CD4-positive, alpha-beta T cell treated with Interleukin-10 for 1 hour (primary cell): ENCODE measurements around the gene MMS19.

Experiments
- DNase-seq: peaks from one replicate; pipeline ENCODE4 v3.0.0-alpha.2; 2020

The MMS19 gene, protein sequence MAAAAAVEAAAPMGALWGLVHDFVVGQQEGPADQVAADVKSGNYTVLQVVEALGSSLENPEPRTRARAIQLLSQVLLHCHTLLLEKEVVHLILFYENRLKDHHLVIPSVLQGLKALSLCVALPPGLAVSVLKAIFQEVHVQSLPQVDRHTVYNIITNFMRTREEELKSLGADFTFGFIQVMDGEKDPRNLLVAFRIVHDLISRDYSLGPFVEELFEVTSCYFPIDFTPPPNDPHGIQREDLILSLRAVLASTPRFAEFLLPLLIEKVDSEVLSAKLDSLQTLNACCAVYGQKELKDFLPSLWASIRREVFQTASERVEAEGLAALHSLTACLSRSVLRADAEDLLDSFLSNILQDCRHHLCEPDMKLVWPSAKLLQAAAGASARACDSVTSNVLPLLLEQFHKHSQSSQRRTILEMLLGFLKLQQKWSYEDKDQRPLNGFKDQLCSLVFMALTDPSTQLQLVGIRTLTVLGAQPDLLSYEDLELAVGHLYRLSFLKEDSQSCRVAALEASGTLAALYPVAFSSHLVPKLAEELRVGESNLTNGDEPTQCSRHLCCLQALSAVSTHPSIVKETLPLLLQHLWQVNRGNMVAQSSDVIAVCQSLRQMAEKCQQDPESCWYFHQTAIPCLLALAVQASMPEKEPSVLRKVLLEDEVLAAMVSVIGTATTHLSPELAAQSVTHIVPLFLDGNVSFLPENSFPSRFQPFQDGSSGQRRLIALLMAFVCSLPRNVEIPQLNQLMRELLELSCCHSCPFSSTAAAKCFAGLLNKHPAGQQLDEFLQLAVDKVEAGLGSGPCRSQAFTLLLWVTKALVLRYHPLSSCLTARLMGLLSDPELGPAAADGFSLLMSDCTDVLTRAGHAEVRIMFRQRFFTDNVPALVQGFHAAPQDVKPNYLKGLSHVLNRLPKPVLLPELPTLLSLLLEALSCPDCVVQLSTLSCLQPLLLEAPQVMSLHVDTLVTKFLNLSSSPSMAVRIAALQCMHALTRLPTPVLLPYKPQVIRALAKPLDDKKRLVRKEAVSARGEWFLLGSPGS

DNA sequence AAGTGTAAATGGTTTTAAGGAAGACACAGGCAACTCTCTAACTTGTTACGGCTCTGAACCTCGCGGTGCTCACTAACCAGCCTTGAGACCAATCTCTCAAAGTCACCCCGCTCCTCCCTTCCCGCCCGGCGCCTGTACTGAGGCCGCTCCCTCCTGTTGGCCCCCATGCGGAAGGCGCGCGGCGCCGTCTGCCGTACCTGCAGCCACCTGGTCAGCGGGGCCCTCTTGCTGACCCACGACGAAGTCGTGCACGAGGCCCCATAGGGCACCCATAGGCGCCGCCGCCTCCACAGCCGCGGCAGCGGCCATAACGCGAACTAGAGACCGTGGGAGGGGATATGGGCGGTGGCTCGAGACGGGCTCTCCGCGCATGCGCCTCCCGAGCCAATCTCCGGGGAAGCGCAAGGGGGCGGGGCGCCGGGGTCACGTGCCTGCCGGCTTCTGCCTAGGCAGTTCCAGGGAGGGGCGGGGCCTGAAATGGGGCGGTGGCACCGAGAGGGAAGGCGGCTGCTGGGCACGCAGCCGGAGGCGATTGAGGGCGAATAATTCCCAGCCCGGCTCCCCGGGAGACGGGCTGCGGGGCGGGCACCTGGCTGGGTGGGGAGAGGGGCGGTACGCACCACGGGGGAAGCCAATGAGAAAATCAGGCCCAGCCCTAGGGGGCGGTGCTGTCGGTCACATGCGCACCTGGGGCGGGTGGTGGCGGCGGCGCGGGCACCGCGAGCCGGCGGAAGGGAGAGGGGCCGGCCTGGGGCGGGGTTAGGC lies at the start of gene MMS19:
Gene MMS19, minus strand, starts transcription at position 347 of the 765 bp plus-strand sequence. Its CDS starts 38 bp downstream, at position 309.
- DNase-seq, result peak; percentile 98

DNA sequence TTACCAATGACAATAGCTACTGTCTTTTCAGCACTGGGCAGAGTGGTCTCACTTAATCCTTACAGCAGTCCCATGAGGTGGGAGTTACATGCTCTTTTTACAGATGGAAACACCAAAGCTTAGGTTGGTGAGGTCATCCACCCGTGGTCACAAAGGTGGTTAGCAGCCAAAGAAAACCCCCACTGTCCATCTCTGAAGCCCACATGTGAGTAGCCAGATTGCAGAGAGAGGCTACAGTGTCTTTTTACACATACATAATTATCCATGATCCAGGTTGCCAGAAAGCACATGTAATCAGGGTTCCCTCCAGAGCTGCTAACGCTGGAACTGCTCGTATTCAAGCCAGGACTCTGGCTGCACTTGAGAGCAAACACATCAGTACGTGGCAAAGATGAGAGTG lies 49.7 kb upstream of the MMS19 start:
- DNase-seq, result no peak

DNA sequence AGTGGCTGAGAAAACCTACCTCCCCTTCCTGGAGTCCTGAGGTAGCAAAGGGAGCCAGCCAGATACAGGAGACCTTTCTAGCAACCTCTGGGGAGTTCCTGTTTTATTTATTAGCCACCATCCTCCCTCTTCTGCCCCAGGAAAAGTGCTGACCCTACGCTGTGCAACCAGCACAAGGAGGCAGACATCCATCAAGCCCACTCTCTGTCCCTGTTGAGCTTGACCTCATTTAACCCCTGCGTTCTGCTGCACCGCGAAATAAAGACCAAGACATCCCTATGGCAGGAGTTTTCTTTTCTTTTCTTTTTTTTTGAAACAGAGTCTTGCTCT lies 49.0 kb upstream of the MMS19 start:
- DNase-seq, result no peak

DNA sequence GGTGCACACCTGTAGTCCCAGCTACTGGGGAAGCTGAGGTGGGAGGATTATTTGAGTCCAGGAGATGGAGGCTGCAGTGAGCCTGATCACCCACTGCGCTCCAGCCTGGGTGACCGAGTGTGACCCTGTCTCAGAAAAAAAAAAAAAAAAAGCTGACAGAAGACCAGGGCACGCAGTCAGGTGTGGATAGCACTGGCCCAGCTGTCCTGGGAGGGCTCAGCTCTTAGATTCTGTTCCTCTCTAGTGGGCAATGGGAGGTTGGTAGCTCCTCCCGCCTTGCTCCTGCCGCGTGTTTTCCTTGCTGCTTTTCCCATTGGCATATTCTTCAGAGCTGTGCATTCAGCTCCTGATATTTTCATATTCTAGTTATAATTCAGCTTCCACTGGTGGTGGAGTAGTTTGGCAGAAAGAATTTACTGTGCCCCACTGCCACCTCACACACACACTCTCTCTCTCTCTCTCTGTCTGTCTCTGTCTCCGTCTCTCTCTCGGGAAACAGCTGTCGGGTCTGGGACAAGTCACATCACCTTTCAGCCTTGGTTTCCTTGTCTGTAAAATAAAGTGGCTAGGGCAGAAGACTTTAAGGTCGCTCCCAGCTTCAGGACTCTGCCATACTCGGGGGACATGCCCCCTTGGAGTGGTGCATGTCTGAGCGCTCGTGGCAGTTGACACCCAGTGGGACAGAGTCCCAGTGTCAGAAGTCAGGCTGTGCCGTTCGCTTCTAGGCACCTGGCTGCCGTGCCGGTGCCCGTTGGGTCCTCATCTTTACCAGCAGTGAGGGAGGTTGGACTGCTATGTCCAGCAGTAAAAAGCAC lies 48.4 kb upstream of the MMS19 start:
- no peak for DNase-seq

DNA sequence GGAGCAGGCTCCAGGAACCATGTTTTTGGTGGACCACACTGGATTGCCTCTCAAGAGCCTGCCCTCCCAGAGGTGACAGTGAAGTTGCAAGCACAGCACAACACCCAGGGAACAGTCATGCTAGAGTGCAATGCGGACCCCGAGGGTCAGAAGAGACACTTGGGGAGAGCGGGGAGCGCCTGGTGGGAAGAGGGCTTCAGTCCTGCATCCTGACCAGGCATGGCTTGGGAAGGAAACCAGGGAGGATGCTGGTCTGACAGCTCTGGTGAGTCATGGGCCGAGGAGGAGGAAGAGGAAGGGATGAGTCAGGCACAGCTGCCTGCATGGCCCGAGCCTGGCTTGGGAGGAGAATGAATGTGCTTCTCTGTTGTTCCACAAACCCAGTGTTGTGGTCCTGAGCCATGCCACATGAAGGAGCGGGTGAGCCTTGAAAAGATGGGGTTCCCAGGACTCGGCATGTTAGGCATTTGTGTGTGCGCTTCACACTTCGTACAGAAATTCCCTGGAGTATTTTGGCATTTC lies 44.9 kb upstream of the MMS19 start:
- no peak for DNase-seq

DNA sequence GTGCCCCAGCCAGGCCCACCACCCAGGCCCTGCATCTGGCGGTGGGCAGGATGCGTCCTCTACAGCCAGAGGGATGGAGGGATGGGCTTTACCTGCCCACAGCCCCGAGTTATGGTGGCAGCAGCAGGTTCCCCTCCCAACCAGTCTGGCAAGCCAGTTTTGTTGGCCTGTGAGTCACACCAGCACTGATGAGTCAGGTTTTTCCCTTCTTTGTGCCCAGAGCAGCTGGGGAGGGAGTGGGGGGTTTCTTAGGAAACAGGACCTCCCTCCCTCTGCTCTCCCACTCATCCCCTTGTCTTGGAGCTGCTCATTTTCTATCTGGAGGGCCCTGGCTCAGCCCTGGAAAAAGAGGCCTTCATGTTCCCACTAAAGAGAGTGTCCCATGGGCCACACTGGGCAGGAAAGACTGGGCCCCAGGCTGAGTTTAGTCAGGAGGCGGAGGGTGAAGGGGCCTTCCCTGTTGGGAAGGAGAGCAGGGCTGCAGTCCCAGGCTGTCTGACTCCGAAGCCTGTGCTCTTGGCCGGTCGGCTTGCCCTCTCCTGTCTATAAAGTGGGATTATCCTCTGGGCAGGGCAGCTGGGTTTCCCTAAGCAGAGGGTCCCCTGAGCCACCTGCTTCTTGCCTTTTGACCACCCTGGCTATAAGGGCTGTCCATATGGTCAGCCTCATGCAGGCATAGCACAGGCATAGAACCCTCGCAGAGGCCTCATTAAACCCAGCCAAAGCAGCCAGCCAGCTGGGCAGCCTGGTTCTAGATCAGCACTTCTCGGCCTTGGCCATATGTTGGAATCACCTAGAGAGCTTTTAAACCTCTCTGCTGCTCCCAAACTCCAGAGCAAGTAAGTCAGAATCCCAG lies 44.2 kb upstream of the MMS19 start:
- DNase-seq, result no peak

DNA sequence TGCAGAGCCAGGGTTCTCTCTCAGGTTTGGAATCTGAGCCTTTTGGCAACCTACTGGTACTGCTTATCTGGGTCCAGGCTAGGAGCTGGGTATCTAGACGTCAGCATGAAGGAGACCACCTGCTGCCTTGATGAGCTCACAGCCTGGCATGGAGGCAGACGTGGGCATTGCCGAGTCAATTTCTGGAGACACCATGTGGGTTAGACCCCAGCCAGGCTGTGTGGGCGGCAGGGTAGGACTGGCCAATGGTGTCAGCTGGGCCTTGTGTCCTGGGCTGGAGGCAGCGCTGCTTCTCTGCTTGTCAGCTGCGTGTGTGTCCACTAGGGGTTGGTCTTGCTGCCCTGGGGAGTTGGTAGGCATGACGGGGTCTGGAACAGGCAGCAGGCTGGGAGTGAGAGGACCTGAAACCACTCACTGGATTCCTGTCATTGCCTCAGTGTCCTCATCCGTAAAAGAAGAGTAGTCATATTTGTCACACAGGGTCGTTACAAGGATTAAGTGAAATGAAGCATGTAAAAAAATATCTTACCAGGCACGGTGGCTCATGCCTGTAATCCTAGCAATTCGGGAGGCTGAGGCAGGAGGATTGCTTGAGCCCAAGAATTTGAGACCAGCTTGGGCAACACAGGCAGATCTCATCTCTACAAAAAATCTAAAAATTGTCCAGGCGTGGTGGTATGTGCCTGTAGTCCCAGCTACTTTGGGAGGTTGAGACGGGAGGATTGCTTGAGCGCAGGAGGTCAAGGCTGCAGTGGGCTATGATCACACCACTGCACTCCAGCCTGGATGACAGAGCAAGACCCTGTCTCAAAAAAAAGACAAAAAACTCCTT lies 42.7 kb upstream of the MMS19 start:
- no peak for DNase-seq

DNA sequence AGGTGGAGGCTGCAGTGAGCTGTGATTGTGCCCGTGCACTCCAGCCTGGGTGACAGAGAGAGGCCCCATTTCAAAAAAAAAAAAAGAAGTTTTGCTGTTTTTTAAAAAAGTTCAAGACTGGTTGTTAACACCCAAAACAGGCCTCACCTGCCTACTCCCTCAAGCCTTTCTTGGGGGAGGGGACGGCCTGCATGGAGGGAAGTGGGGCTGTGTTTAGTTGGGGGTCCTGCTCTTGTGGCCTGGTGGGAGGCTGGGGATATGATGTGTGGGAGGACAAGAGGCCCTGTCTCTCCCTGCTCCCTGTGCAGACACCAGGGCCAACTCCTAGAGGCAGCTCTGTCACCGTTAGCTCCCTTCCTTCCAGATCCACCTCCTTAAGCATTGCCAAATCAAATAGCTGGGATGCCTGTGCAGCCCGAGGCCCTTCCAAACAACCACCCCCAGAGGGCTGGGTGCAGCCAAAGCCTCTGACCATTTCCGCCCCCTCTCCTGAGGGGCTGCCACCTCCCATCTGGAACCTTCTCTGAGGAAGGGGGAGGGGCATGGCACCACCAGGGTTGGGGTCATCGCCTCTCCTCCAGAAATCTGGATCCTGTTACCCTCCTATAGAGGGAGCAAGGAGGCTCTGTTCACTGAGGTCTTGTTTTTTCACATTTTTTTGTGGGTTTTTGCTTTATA lies 41.4 kb upstream of the MMS19 start:
- no peak for DNase-seq

DNA sequence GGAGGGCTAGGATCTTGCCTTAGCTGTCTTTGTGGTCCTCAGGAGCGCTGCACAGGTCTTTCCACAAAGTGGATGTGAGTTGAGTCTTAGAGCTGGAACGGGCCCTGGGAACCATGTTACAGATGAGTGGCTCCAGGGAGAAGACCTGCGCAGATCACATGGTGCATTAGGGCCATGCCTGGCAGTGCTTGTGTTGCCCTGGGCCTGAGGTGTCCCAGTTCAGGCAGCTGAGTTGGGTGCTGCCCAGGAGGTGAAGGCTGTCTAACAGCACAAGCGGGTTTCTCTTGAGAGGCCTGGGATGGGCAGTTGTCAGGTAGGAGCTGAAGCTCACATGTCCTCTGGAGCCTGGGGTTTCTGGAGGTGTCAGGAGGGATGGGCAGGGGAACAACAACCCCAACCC lies 40.6 kb upstream of the MMS19 start:
- no peak for DNase-seq

DNA sequence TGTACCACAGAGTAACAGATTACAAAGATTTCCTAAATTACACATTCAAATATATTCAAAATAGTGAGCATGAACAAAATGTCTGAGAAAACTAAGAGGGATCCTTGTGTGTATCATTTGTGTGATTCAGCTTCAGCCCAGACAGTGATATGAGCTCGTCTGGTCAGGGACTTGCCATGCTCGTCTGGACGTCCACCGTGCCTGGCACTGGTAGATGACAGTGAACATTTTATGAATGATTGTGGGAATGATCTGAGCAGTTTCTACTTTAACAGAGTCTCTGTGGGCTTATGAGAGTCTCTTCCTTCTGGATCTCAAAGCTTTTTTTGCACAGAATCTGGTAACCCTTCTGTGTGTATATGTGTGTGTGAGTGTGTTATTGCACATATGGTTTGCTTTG lies 40.2 kb upstream of the MMS19 start:
- no peak for DNase-seq

DNA sequence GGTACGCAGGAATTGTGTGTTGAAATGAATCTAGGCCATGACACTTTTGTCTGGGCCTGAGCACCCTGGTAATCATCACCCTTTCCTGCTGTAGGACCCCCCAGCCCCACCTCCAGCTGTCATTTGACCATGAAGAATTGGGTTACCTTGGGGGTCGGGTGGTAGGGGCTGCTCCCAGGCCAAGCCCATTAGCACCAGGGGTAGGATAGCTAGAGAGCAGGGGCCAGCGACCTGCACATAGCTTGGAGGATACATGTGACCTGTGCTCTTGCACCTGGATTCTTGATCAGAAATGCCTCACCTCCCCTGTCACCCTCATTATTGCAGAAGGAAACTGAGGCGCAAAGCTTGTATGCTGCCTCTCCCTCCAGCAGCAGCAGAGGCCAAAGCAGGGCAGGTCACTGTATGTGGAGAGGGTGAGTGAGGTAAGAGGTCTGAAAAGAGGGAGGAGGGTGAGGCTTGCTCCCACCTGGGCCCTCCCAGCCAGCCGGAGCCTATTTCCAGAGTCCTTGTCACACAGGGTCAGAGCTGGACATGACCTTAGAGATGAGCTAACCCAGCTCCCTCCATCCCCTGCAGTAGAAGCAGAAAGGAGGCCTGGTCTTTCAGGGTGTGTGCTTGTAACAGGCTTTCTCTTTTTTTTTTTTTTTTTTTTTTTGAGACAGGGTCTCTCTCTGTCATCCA lies 39.1 kb upstream of the MMS19 start:
- DNase-seq, result no peak

DNA sequence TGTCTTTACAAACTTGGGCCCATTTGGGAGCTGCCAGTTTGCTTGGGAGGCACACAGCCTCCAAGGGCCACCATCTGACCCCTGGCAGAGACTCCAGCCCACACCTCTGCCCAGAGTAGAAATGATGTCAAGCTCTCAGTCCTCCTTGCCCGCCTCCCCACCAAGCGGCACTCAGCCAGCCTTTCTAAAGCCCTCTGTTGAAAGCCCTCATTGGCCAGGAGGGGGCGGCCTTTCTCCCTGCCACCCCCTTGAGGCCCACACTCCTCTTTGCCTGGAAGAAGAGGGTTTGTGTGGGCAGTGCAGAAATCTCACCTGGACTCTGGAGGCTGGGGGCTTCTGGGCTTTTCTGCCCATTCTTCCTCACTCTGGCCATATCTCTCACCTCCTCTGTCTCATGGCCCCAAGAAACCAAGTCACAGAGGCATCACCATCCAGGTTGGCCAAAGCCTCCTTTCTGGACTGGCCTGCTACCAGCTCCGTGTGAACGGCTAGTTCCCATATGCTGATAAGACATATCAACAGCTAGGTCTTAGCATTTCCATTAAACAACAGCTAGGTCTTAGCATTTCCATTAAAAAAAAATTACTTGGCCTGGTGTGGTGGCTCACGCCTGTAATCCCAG lies 36.6 kb upstream of the MMS19 start:
- DNase-seq, result peak; percentile 4

DNA sequence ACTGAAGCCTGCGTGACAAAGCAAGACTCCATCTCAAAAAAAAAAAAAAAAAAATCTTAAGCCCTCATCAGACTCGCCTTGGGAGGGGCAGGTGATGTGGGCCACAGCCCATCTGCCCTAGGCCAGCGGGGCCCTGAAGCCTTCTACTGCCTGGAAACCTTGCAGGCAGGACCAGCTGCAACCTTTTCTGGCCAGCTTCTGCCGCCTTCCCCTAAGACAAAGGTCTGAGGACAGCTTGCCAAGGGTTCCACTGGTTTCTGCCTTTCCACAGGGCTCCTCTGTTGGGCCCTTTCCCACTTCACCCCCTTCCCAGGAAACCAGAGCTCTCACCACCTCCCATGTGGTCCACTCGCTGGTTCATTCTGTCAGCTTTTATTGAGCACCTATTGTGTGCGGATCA lies 35.7 kb upstream of the MMS19 start:
- DNase-seq, result no peak

DNA sequence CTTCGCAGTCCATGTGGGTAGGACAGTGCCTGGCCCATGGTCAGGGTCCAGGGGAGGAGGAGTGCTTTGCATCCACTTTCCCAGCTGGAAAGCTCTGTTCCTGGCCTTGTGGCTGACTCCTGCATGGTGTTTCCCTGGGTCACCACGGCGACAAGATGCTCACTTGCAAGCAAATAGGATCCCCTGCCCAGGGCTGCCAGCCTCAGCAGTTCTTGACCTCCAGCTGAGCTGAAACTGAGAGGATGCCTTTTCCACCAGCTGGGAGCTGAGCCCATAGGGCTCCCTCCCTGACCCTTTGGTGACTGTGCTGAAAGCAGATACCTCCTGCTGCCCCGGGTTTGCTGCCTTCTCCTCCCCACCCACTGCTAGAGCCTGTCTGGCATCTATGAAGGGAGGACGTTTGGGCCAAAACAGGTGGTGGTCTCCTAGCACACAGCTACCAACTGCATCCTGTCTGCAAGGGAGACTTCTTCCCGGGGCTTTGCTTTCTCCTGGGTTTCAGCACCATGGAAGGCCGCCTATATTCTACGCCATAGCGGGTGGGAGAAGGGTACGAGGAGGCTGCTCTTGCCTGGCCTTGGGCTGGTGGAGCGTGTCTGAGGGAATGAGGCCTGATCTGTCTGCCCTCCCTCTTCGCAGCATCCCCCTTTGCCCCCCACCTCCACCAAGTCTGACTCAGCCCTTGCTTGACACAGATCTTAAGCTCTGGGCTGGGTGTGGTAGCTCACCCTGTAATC lies 34.9 kb upstream of the MMS19 start:
- no peak for DNase-seq

DNA sequence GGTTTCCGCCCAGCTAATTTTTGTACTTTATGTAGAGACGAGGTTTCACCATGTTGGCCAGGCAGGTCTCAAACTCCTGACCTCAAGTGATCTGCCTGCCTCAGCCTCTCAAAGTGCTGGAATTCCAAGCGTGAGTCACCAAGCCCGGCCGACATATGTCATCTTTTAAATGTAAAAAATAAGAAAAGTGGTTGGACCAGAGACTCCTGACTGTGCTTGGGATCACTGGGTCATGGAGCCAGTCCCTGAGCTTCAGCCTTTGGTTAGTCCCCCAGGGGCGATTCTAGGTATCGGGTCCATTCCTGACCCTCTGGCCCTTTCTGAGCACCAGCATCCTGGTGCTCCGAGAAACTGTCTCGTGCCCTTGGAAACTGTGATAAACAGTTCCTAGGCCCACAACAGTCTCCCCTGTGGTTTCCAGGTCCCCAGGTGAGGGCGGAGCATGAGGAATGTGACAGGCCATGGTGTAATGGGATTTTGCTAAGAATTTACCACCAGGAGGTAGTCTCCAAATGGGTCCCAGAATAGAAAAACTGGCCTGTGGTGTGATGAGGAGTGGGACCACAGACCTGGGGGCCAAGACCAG lies 33.3 kb upstream of the MMS19 start:
- no peak for DNase-seq

DNA sequence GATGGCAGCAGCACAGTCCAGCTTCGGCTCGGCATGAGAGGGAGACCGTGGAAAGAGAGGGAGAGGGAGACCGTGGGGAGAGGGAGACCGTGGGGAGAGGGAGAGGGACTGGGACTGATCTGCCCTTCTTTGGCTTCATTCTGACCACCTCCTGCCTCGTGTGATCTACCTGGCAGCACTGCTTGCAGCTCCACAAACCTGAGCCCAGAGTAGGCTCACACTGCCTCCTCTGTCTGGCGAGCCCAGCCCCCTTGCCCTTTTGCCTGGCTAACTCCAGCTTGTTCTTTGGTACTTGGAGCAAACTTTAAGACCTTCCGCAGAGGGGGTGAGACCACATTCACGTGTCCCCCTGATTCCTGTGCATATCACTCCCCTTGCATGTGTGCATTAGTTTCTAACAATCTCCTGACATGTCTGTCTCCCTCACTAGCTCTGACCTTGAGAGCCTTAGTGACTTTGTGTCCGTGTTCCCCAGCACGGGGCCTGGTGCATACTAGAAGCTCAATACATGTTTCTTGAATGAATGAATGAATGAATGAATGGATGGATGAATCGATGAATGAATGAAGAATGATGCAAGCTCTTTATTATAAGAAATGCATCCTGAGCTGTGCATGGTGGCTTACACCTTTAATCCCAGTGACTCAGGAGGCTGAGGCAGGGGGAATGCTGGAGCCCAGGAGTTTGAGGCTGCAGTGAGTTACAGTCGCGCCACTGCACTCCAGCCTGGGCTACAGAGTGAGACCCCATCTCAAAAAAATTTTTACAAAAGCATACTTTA lies 31.7 kb upstream of the MMS19 start:
- no peak for DNase-seq
